NCI-H2227 treated with DMSO at 0.1 percent for 48 hours (cell line): ENCODE results near the gene POP4.

Source experiments
- DNase-seq: peaks from one replicate; lab custom pipeline; 2025; lab: John Stamatoyannopoulos, UW

Gene POP4

GRCh38 chr19:29629836-29630534 is 23.9 kb downstream of the POP4 start:
- DNase-seq, result no peak

GRCh38 chr19:29630655-29631054 is 24.6 kb downstream of the POP4 start:
- no peak for DNase-seq

GRCh38 chr19:29631450-29631849 is 25.4 kb downstream of the POP4 start:
- DNase-seq, result no peak

GRCh38 chr19:29634002-29634401 is 27.9 kb downstream of the POP4 start:
- DNase-seq, result no peak

- DNase-seq, result no peak
Measured at GRCh38 chr19:29634423-29635130, 28.5 kb downstream of the POP4 start.

- DNase-seq, result no peak
Measured at GRCh38 chr19:29635963-29636362, 29.9 kb downstream of the POP4 start.

GRCh38 chr19:29636553-29637360 is 30.7 kb downstream of the POP4 start:
- DNase-seq, result no peak

GRCh38 chr19:29639086-29639485 is 33.0 kb downstream of the POP4 start:
- no peak for DNase-seq

GRCh38 chr19:29640231-29640630 is 34.1 kb downstream of the POP4 start:
- DNase-seq, result no peak

GRCh38 chr19:29641597-29641996 is 35.5 kb downstream of the POP4 start:
- no peak for DNase-seq

GRCh38 chr19:29643361-29643935 is 37.4 kb downstream of the POP4 start:
- no peak for DNase-seq

- DNase-seq, result no peak
Measured at GRCh38 chr19:29644210-29644609, 38.1 kb downstream of the POP4 start.

GRCh38 chr19:29645491-29645867 is 39.4 kb downstream of the POP4 start:
- DNase-seq, result no peak

GRCh38 chr19:29645911-29646310 is 39.8 kb downstream of the POP4 start:
- no peak for DNase-seq

- no peak for DNase-seq
Measured at GRCh38 chr19:29650772-29651387, 44.8 kb downstream of the POP4 start.

GRCh38 chr19:29651622-29652394 is 45.7 kb downstream of the POP4 start:
- DNase-seq, result no peak

- no peak for DNase-seq
Measured at GRCh38 chr19:29653398-29653797, 47.3 kb downstream of the POP4 start.

GRCh38 chr19:29655648-29656335 is 49.7 kb downstream of the POP4 start:
- DNase-seq, result no peak

GRCh38 chr19:29658221-29658991 is 52.3 kb downstream of the POP4 start:
- DNase-seq, result no peak

GRCh38 chr19:29660835-29661234 is 54.8 kb downstream of the POP4 start:
- peak; percentile 78 for DNase-seq
